GM18870 (cell line): ENCODE results near the gene MCCC1.
"Not testable (repeated sequence)": the region's sequence is repeated elsewhere in the genome, so short reads cannot be mapped to it uniquely, and the experiment has no call there.

Experiments used
- ATAC-seq: cut with Tn5 transposase; IDR thresholded peaks from one replicate; pipeline ENCODE4 v1.9.1; 2021; ENCODE audit warnings: moderate library complexity; ENCODE audit not compliant: unreplicated experiment

Gene MCCC1

GRCh38 chr3:183099026-183099837 lies at the start of gene MCCC1:
Gene MCCC1 (minus strand): TSS chr3:183099496. CDS start chr3:183099440, 56 bp downstream.
- peak; percentile 99 for ATAC-seq

GRCh38 chr3:183148056-183148455 lies 48.8 kb upstream of the MCCC1 start:
- no peak for ATAC-seq

GRCh38 chr3:183144363-183144762 lies 45.1 kb upstream of the MCCC1 start:
- ATAC-seq = no peak

- ATAC-seq = no peak
These were observed 42.9 kb upstream of the MCCC1 start for GRCh38 chr3:183142199-183142598.

GRCh38 chr3:183134844-183135243 lies 35.5 kb upstream of the MCCC1 start:
- ATAC-seq = no peak

GRCh38 chr3:183132409-183132808 lies 33.1 kb upstream of the MCCC1 start:
- no peak for ATAC-seq

- ATAC-seq = no peak
These were observed 32.4 kb upstream of the MCCC1 start for GRCh38 chr3:183131735-183132134.

GRCh38 chr3:183131186-183131725 lies 32.0 kb upstream of the MCCC1 start:
- ATAC-seq = no peak

GRCh38 chr3:183129243-183129642 lies 29.9 kb upstream of the MCCC1 start:
- ATAC-seq = no peak

GRCh38 chr3:183128709-183129108 lies 29.4 kb upstream of the MCCC1 start:
- no peak for ATAC-seq

- no peak for ATAC-seq
These were observed 24.6 kb upstream of the MCCC1 start for GRCh38 chr3:183123891-183124290.

GRCh38 chr3:183122257-183122932 lies 23.1 kb upstream of the MCCC1 start:
- ATAC-seq = no peak

- no peak for ATAC-seq
These were observed 21.4 kb upstream of the MCCC1 start for GRCh38 chr3:183120538-183121215.

- ATAC-seq = no peak
These were observed 17.8 kb upstream of the MCCC1 start for GRCh38 chr3:183117056-183117455.

- peak; percentile 65 for ATAC-seq
These were observed 16.8 kb upstream of the MCCC1 start for GRCh38 chr3:183116025-183116614.

GRCh38 chr3:183114384-183115178 lies 15.3 kb upstream of the MCCC1 start:
- ATAC-seq = no peak

GRCh38 chr3:183109847-183110246 lies 10.6 kb upstream of the MCCC1 start:
- not testable (repeated sequence) for ATAC-seq

GRCh38 chr3:183108470-183108869 lies 9.2 kb upstream of the MCCC1 start:
- no peak for ATAC-seq

GRCh38 chr3:183108001-183108449 lies 8.7 kb upstream of the MCCC1 start:
- ATAC-seq = no peak

- not testable (repeated sequence) for ATAC-seq
These were observed 8.1 kb upstream of the MCCC1 start for GRCh38 chr3:183107372-183107771.
